Keratinocyte (primary cell): ENCODE measurements around the gene HCN2. TPM values are rescaled to one million over a fixed set of nuclear protein-coding genes. Genes with fewer than 3 reads are reported as not detected.

Experiments
- DNase-seq: peaks from one replicate; pipeline ENCODE4 v3.0.0-alpha.2; 2011; ENCODE audit warnings: low read depth, missing footprints, low spot score
- FAIRE-seq: peaks from 2 replicates; lab custom pipeline; 2011; peaks lifted over from hg19 to GRCh38; lab: Jason Lieb, UNC
- H2AFZ ChIP-seq: 2 replicates; pipeline ENCODE4 v1.6.0; 2012; ENCODE audit warnings: low read length, control low read depth, inconsistent platforms; ENCODE audit not compliant: control insufficient read depth
- H3K27ac ChIP-seq: 2 replicates; pipeline ENCODE4 v1.5.1; 2011; ENCODE audit warnings: low read length; ENCODE audit not compliant: control insufficient read depth, insufficient read depth
- H3K27me3 ChIP-seq: 3 replicates; pipeline ENCODE4 v1.6.0; 2011; ENCODE audit warnings: low read length; ENCODE audit not compliant: control insufficient read depth, insufficient read depth; ENCODE audit errors: extremely low read depth
- H3K36me3 ChIP-seq, 2 experiments: 2 replicates in 1 of 2; 3 replicates in 1 of 2; pipeline ENCODE4 v1.5.1; 2011; ENCODE audit warnings: low read length in 2 of 2, mild to moderate bottlenecking in 1 of 2; ENCODE audit not compliant: control insufficient read depth in 2 of 2, insufficient read depth in 2 of 2; ENCODE audit errors: extremely low read depth in 1 of 2
- H3K4me1 ChIP-seq: 3 replicates; pipeline ENCODE4 v1.5.1; 2011; ENCODE audit warnings: low read length; ENCODE audit not compliant: control insufficient read depth, insufficient read depth; ENCODE audit errors: extremely low read depth
- H3K4me2 ChIP-seq: 3 replicates; pipeline ENCODE4 v1.6.0; 2011; ENCODE audit warnings: low read depth, low read length; ENCODE audit not compliant: control insufficient read depth, insufficient read depth; ENCODE audit errors: extremely low read depth
- H3K4me3 ChIP-seq, 3 experiments: fragments of 200-600 bp in 1 of 3; sonication (generic) in 1 of 3; 2 replicates in 2 of 3; 3 replicates in 1 of 3; pipeline ENCODE4 v1.5.1; 2011 to 2016; ENCODE audit warnings: low read length in 3 of 3, mild to moderate bottlenecking in 3 of 3, control low read depth in 2 of 3, inconsistent platforms in 1 of 3, low read depth in 1 of 3, mixed read lengths in 1 of 3, mixed run types in 1 of 3, moderate library complexity in 1 of 3; ENCODE audit not compliant: control insufficient read depth in 2 of 3, insufficient read depth in 2 of 3; ENCODE audit errors: extremely low read depth in 1 of 3
- H3K79me2 ChIP-seq: 2 replicates; pipeline ENCODE4 v1.6.0; 2012; ENCODE audit warnings: low read length; ENCODE audit not compliant: control insufficient read depth, insufficient read depth
- H3K9ac ChIP-seq: 3 replicates; pipeline ENCODE4 v1.6.0; 2011; ENCODE audit warnings: low read length; ENCODE audit not compliant: control insufficient read depth, insufficient read depth; ENCODE audit errors: extremely low read depth
- H3K9me1 ChIP-seq: 3 replicates; pipeline ENCODE4 v1.6.0; 2011; ENCODE audit warnings: low read length; ENCODE audit not compliant: control insufficient read depth, insufficient read depth; ENCODE audit errors: extremely low read depth
- H3K9me3 ChIP-seq: 2 replicates; pipeline ENCODE4 v1.5.1; 2012; ENCODE audit warnings: low read depth, low read length; ENCODE audit not compliant: control insufficient read depth
- H4K20me1 ChIP-seq: 3 replicates; pipeline ENCODE4 v1.6.0; 2011; ENCODE audit warnings: low read length; ENCODE audit not compliant: control insufficient read depth, insufficient read depth; ENCODE audit errors: extremely low read depth
- CTCF ChIP-seq, 3 experiments: IDR thresholded peaks in 1 of 3; conservative IDR thresholded peaks in 1 of 3; optimal IDR thresholded peaks in 1 of 3; 2 replicates in 2 of 3; 3 replicates in 1 of 3; pipeline versions ENCODE3 to v1.5.1; 2011; ENCODE audit warnings: low read length in 3 of 3, mild to moderate bottlenecking in 3 of 3, moderate library complexity in 2 of 3, control low read depth in 1 of 3, inconsistent platforms in 1 of 3; ENCODE audit not compliant: insufficient read depth in 2 of 3; ENCODE audit errors: extremely low read depth in 1 of 3
- EZH2 ChIP-seq: IDR thresholded peaks from one replicate; pipeline ENCODE4 v1.6.1; 2012; ENCODE audit warnings: inconsistent platforms, mild to moderate bottlenecking, low read length, moderate library complexity
- dilution Hi-C: fragments of 300-500 bp; cut with MboI; formaldehyde crosslinking; loops from one replicate; pipeline ENCODE4 v1.7.0; 2020; ENCODE audit warnings: low sequenced_read_pairs; ENCODE audit not compliant: extremely low pct_ligation_motif_present
- polyA plus RNA-seq, 5 experiments: library from polyadenylated mRNA; depleted of rRNA in 3 of 5; stranded (reverse) in 3 of 5; stranded (forward) in 1 of 5; unstranded in 1 of 5; fragments of >200 nt; gene quantifications; 1 replicate in 1 of 5; 2 replicates in 3 of 5; 3 replicates in 1 of 5; pipeline versions ENCODE4 v1.2.1 to v1.2.3, GENCODE V29; 2011 to 2012; ENCODE audit warnings: missing spikeins in 2 of 5, low read depth in 1 of 5, low replicate concordance in 1 of 5

Gene HCN2
- polyA plus RNA-seq, 1 donor (not counting 4 experiments of a cell fraction or from before 2014, with no cell fraction given), result 0.13 TPM

GRCh38 chr19:590750-591098 is 1.0 kb downstream of the HCN2 start:
- no peaks in the 10 kb centered on the region for H3K9me1 ChIP-seq
- no peak overlapping the region for H3K27ac ChIP-seq
- no peaks in the 10 kb centered on the region for H3K36me3 ChIP-seq
- no peak for DNase-seq
- H3K4me3 ChIP-seq, result no peak overlapping the region
- H3K9me3 ChIP-seq, result no peaks in the 10 kb centered on the region
- H3K79me2 ChIP-seq, result no peaks in the 10 kb centered on the region
- H3K9ac ChIP-seq, result no peak overlapping the region
- H3K4me2 ChIP-seq, result no peak overlapping the region
- TF ChIP-seq EZH2, result no peak
- no peak for TF ChIP-seq CTCF (optimal IDR thresholded peaks at IDR 0.05 in 1 of 3, IDR thresholded peaks at IDR 0.05 in 1 of 3, conservative IDR thresholded peaks at IDR 0.05 in 1 of 3; ENCODE audit: extremely low read depth in 1 of 3, insufficient read depth in 2 of 3, low read length in 3 of 3)
- H2AFZ ChIP-seq, result no peak overlapping the region
- H4K20me1 ChIP-seq, result peaks cover 8% of the 10 kb centered on the region
- peaks cover 52% of the 10 kb centered on the region for H3K27me3 ChIP-seq
- FAIRE-seq, result no peak
- dilution Hi-C loops, result no loop called here
- H3K4me1 ChIP-seq, result peaks cover 8% of the 10 kb centered on the region

- Histone ChIP-seq H3K9me1 (no peaks in the 10 kb centered on the region), H3K4me2 (no peak overlapping the region), H3K4me1 (peaks cover 8% of the 10 kb centered on the region), H3K9me3 (no peaks in the 10 kb centered on the region), H3K27ac (no peak overlapping the region), H4K20me1 (peaks cover 3% of the 10 kb centered on the region), H2AFZ (no peak overlapping the region), H3K4me3 (no peak overlapping the region), H3K36me3 (no peaks in the 10 kb centered on the region), H3K9ac (no peak overlapping the region), H3K79me2 (no peaks in the 10 kb centered on the region), H3K27me3 (peaks cover 52% of the 10 kb centered on the region)
- dilution Hi-C loops, result no loop called here
- DNase-seq (no peak), FAIRE-seq (no peak)
- no peak for TF ChIP-seq CTCF (optimal IDR thresholded peaks at IDR 0.05 in 1 of 3, IDR thresholded peaks at IDR 0.05 in 1 of 3, conservative IDR thresholded peaks at IDR 0.05 in 1 of 3; ENCODE audit: extremely low read depth in 1 of 3, insufficient read depth in 2 of 3, low read length in 3 of 3)
- peak; percentile 61 for TF ChIP-seq EZH2
These were observed 1.6 kb downstream of the HCN2 start for GRCh38 chr19:591099-591958.
